ENCODE results near the gene TOMT. TPM values are rescaled to one million over a fixed set of nuclear protein-coding genes. Genes with fewer than 3 reads are reported as not detected.

The TOMT gene
- polyA plus RNA-seq, 2 of the 4 experiments (the other 2 are of a cell fraction), result not detected

DNA sequence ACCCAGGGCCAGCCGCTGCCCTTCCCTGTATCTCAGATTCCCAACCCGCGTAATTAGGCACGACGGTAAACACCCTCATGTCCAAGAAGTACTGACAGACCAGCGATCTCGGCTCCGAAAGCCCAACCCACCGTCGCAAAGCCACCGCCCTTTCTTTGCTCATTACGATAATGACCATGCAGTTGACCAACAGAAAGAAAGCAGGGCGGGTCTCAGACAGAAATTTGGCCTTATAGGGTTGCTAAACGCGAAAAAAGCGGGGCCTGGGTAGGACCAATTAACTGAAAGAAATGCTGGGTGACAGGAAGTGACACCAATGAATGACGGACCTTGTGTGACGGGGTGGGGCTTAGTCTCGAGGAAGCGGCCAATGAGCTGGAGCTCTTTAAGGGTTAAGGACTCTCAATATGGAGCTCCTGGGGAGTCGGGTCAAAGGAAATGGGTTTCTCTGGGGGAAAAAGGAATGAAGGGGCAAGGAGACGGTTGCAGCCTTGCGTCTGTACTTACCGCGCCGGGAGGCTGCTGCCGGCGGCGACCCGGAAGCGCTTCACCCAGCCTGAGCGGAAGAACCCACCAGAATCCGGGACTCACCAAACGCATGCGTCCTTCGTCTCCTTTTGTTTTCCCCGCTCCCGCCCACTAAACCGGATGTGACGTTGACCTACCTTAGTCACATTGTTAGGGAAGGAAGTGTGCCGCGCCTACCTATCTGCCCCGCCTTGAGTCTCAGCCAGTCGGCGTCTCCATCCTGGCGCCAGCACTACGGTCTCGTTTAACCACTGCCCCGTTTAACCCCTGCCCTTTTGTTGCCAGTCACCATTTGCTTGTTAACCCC is 6.6 kb downstream of the TOMT start, which contains the start of gene ANAPC15 (continued):
- TF ChIP-seq, protein P1, sequence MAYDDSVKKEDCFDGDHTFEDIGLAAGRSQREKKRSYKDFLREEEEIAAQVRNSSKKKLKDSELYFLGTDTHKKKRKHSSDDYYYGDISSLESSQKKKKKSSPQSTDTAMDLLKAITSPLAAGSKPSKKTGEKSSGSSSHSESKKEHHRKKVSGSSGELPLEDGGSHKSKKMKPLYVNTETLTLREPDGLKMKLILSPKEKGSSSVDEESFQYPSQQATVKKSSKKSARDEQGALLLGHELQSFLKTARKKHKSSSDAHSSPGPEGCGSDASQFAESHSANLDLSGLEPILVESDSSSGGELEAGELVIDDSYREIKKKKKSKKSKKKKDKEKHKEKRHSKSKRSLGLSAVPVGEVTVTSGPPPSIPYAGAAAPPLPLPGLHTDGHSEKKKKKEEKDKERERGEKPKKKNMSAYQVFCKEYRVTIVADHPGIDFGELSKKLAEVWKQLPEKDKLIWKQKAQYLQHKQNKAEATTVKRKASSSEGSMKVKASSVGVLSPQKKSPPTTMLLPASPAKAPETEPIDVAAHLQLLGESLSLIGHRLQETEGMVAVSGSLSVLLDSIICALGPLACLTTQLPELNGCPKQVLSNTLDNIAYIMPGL (CRISPR knock-in tag; IDR thresholded peaks at IDR 0.05; ENCODE audit: borderline replicate concordance), result no peak
- TF ChIP-seq CBX2 (IDR thresholded peaks at IDR 0.05; ENCODE audit: borderline replicate concordance, low read depth) (no peak), BHLHE40 (IDR thresholded peaks at IDR 0.05; ENCODE audit: low read depth, low read length) (no peak), MAZ (IDR thresholded peaks at IDR 0.05; ENCODE audit: borderline replicate concordance, low read depth, low read length) (no peak), JUN (IDR thresholded peaks at IDR 0.05) (peak; percentile 82 to 89; a peak in 4 of 5 replicates), ZNF302 (CRISPR knock-in tag; IDR thresholded peaks at IDR 0.05) (no peak), ZFP36 (IDR thresholded peaks at IDR 0.05; ENCODE audit: borderline replicate concordance, partially characterized antibody) (no peak), HOXB5 (CRISPR knock-in tag; IDR thresholded peaks at IDR 0.05) (no peak), RNF2 (IDR thresholded peaks at IDR 0.05; ENCODE audit: borderline replicate concordance, low read depth) (no peak), ESRRA (IDR thresholded peaks at IDR 0.05; ENCODE audit: borderline replicate concordance, low read length) (no peak), RFX5 (IDR thresholded peaks at IDR 0.05) (no peak), EHMT2 (IDR thresholded peaks at IDR 0.05; ENCODE audit: low read depth) (no peak), SREBF2 (IDR thresholded peaks at IDR 0.05) (no peak), HOXB13 (CRISPR knock-in tag; IDR thresholded peaks at IDR 0.05; ENCODE audit: low read depth) (no peak), JUNB (IDR thresholded peaks at IDR 0.05) (no peak), HEYL (CRISPR knock-in tag; IDR thresholded peaks at IDR 0.05) (no peak), NPAS2 (CRISPR knock-in tag; IDR thresholded peaks at IDR 0.05; ENCODE audit: borderline replicate concordance) (no peak), MAFK (IDR thresholded peaks at IDR 0.05; ENCODE audit: partially characterized antibody) (peak; percentile 42), POLR2A (IDR thresholded peaks at IDR 0.05; ENCODE audit: low read length) (peak; percentile 91), NFE2L2 (conservative IDR thresholded peaks at IDR 0.05; ENCODE audit: low read length) (no peak), PHF8 (IDR thresholded peaks at IDR 0.05; ENCODE audit: borderline replicate concordance, low read depth) (peak; percentile 35; the same call in 1 of the 2 replicates)
- TF ChIP-seq, protein P2, sequence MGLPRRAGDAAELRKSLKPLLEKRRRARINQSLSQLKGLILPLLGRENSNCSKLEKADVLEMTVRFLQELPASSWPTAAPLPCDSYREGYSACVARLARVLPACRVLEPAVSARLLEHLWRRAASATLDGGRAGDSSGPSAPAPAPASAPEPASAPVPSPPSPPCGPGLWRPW (IDR thresholded peaks at IDR 0.05), result no peak
- TF ChIP-seq, protein P3, sequence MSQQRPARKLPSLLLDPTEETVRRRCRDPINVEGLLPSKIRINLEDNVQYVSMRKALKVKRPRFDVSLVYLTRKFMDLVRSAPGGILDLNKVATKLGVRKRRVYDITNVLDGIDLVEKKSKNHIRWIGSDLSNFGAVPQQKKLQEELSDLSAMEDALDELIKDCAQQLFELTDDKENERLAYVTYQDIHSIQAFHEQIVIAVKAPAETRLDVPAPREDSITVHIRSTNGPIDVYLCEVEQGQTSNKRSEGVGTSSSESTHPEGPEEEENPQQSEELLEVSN (IDR thresholded peaks at IDR 0.05; ENCODE audit: borderline replicate concordance, low read depth), result peak; percentile 57; the same call in 1 of the 2 replicates
- TF ChIP-seq, protein P4, sequence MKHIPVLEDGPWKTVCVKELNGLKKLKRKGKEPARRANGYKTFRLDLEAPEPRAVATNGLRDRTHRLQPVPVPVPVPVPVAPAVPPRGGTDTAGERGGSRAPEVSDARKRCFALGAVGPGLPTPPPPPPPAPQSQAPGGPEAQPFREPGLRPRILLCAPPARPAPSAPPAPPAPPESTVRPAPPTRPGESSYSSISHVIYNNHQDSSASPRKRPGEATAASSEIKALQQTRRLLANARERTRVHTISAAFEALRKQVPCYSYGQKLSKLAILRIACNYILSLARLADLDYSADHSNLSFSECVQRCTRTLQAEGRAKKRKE (CRISPR knock-in tag; IDR thresholded peaks at IDR 0.05; ENCODE audit: low read depth), result no peak
- TF ChIP-seq, protein P5, sequence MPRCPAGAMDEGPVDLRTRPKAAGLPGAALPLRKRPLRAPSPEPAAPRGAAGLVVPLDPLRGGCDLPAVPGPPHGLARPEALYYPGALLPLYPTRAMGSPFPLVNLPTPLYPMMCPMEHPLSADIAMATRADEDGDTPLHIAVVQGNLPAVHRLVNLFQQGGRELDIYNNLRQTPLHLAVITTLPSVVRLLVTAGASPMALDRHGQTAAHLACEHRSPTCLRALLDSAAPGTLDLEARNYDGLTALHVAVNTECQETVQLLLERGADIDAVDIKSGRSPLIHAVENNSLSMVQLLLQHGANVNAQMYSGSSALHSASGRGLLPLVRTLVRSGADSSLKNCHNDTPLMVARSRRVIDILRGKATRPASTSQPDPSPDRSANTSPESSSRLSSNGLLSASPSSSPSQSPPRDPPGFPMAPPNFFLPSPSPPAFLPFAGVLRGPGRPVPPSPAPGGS (IDR thresholded peaks at IDR 0.05), result peak; percentile 94
- TF ChIP-seq, protein P6, sequence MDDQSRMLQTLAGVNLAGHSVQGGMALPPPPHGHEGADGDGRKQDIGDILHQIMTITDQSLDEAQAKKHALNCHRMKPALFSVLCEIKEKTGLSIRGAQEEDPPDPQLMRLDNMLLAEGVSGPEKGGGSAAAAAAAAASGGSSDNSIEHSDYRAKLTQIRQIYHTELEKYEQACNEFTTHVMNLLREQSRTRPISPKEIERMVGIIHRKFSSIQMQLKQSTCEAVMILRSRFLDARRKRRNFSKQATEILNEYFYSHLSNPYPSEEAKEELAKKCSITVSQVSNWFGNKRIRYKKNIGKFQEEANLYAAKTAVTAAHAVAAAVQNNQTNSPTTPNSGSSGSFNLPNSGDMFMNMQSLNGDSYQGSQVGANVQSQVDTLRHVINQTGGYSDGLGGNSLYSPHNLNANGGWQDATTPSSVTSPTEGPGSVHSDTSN (IDR thresholded peaks at IDR 0.05), result peak; percentile 84
